HCT116 (cell line): ENCODE measurements around the gene CNDP2. TPM values are rescaled to one million over a fixed set of nuclear protein-coding genes. Genes with fewer than 3 reads are reported as not detected.

ENCODE experiments used
- ATAC-seq: fragments of 200-7000 bp; cut with Tn5 transposase; 2 replicates; pipeline ENCODE4 v1.9.1; 2020; ENCODE audit warnings: mild to moderate bottlenecking, moderate library complexity
- BruUV-seq: library from RNA; stranded (reverse); fragments of 400-500 nt; replicated peaks from 2 replicates; lab custom pipeline; 2021; lab: Mats Ljungman, UMichigan
- CTCF ChIA-PET: fragments of 300-600 bp; sonication (Branson Sonifier 250); formaldehyde crosslinking; loops from one replicate; lab custom pipeline; 2021; ENCODE audit warnings: antibody characterized with exemption; lab: Charles Lee
- POLR2A ChIA-PET: fragments of 300-600, 350-600 bp; sonication (Branson Sonifier 250); formaldehyde crosslinking; loops from one replicate; lab custom pipeline; 2021; ENCODE audit warnings: antibody characterized with exemption; lab: Charles Lee
- RAD21 ChIA-PET, 2 experiments: fragments of 300-600 bp; sonication (Branson Sonifier 250); formaldehyde crosslinking; loops; one replicate each; lab custom pipeline; 2023; ENCODE audit warnings: low total read pairs in 2 of 2; ENCODE audit not compliant: uncharacterized antibody in 2 of 2, unreplicated experiment in 2 of 2, low non-redundant PET in 1 of 2; lab: Charles Lee
- DNase-seq: peaks from one replicate; pipeline ENCODE4 v3.0.0-alpha.2; 2010; ENCODE audit warnings: low read depth, low spot score
- H2AFZ ChIP-seq: fragments of 200-600 bp; shearing (Covaris generic), sonication (generic); 2 replicates; pipeline ENCODE4 v1.6.1; 2017; ENCODE audit warnings: low read depth, mixed run types, mixed read lengths, antibody characterized with exemption, low read length; ENCODE audit not compliant: poor library complexity, severe bottlenecking
- H3K27ac ChIP-seq: 2 replicates; pipeline ENCODE4 v1.5.1; 2012; ENCODE audit warnings: low read depth, low read length
- H3K27me3 ChIP-seq: fragments of 200-600 bp; sonication (generic); 2 replicates; pipeline ENCODE4 v1.6.1; 2016; ENCODE audit warnings: mixed run types, low read length, mixed read lengths; ENCODE audit not compliant: insufficient read depth
- H3K36me3 ChIP-seq, 2 experiments: fragments of 200-500 bp in 1 of 2; fragments of 200-600 bp in 1 of 2; sonication (Bioruptor generic) in 1 of 2; sonication (generic) in 1 of 2; 2 replicates each; pipeline versions ENCODE4 v1.5.1 to v1.6.1; 2014 to 2016; ENCODE audit warnings: low read length in 2 of 2, inconsistent platforms in 1 of 2, mixed read lengths in 1 of 2, mixed run types in 1 of 2; ENCODE audit not compliant: insufficient read depth in 2 of 2, control insufficient read depth in 1 of 2
- H3K4me1 ChIP-seq, 2 experiments: fragments of 200-600 bp in 1 of 2; sonication (generic) in 1 of 2; 2 replicates each; pipeline versions ENCODE4 v1.5.1 to v1.6.1; 2012 to 2017; ENCODE audit warnings: low read length in 2 of 2, inconsistent platforms in 1 of 2, mild to moderate bottlenecking in 1 of 2, mixed read lengths in 1 of 2, mixed run types in 1 of 2, moderate library complexity in 1 of 2; ENCODE audit not compliant: insufficient read depth in 2 of 2, control insufficient read depth in 1 of 2
- H3K4me2 ChIP-seq: fragments of 200-600 bp; sonication (generic); 2 replicates; pipeline ENCODE4 v1.6.1; 2017; ENCODE audit warnings: mixed run types, low read length, mixed read lengths
- H3K4me3 ChIP-seq, 2 experiments: fragments of 200-600 bp in 1 of 2; sonication (generic) in 1 of 2; replicated peaks in 1 of 2; 2 replicates each; pipeline ENCODE4 v1.5.1; 2011 to 2016; ENCODE audit warnings: low read length in 2 of 2, control low read depth in 1 of 2, low read depth in 1 of 2, mild to moderate bottlenecking in 1 of 2, mixed read lengths in 1 of 2, mixed run types in 1 of 2
- H3K79me2 ChIP-seq: fragments of 200-600 bp; sonication (generic); 2 replicates; pipeline ENCODE4 v1.6.1; 2017; ENCODE audit warnings: mild to moderate bottlenecking, mixed run types, low read length, moderate library complexity, mixed read lengths; ENCODE audit not compliant: insufficient read depth
- H3K9ac ChIP-seq: fragments of 200-600 bp; sonication (generic); 2 replicates; pipeline ENCODE4 v1.6.1; 2016; ENCODE audit warnings: low read length, mixed read lengths
- H3K9me2 ChIP-seq: fragments of 200-600 bp; sonication (generic), shearing (Covaris generic); 2 replicates; pipeline ENCODE4 v1.6.1; 2017; ENCODE audit warnings: mixed run types, mild to moderate bottlenecking, moderate library complexity; ENCODE audit not compliant: insufficient read depth
- H3K9me3 ChIP-seq, 2 experiments: fragments of 200-500 bp in 1 of 2; fragments of 200-600 bp in 1 of 2; sonication (Bioruptor generic) in 1 of 2; sonication (generic) in 1 of 2; 2 replicates each; pipeline ENCODE4 v1.6.1; 2014 to 2017; ENCODE audit warnings: low read length in 2 of 2, mixed read lengths in 2 of 2, inconsistent platforms in 1 of 2, low read depth in 1 of 2, mild to moderate bottlenecking in 1 of 2, mixed run types in 1 of 2, moderate library complexity in 1 of 2; ENCODE audit not compliant: control insufficient read depth in 1 of 2, insufficient read depth in 1 of 2
- H4K20me1 ChIP-seq: fragments of 200-600 bp; sonication (generic), shearing (Covaris generic); 2 replicates; pipeline ENCODE4 v1.6.1; 2017; ENCODE audit warnings: mixed run types, mild to moderate bottlenecking, moderate library complexity; ENCODE audit not compliant: insufficient read depth
- CBX3 ChIP-seq: IDR thresholded peaks from 2 replicates; pipeline ENCODE4 v1.6.1; 2012; ENCODE audit warnings: low read depth
- ELF1 ChIP-seq: IDR thresholded peaks from 2 replicates; pipeline ENCODE4 v1.6.1; 2012; ENCODE audit warnings: low read depth, borderline replicate concordance
- intact Hi-C: fragments of 100-400 bp; cut with micrococcal nuclease; formaldehyde crosslinking; loops from 2 replicates; pipeline ENCODE4 v1.10.0; 2022
- total RNA-seq: library from RNA; stranded (reverse); gene quantifications from one replicate; pipeline ENCODE4 v1.2.1, GENCODE V29; 2021; ENCODE audit not compliant: unreplicated experiment
- TF ChIP-seq, protein P1 (sequence below): IDR thresholded peaks from 2 replicates; pipeline ENCODE4 v1.6.1; 2011; ENCODE audit warnings: mild to moderate bottlenecking, low read length, moderate library complexity; ENCODE audit not compliant: insufficient replicate concordance; ENCODE audit errors: extremely low read depth

The CNDP2 gene
- total RNA-seq, 1 experiment from 2014 or later: 112 TPM

GRCh38 chr18:74573053-74573452, 76.9 kb downstream of the CNDP2 start:
- H3K36me3 ChIP-seq: no peaks in the 10 kb centered on the region
- intact Hi-C loops: no loop called here
- no peak overlapping the region for H3K9ac ChIP-seq
- H3K4me3 ChIP-seq: no peak overlapping the region
- no peaks in the 10 kb centered on the region for H4K20me1 ChIP-seq
- no peak overlapping the region for H3K4me2 ChIP-seq
- no peak overlapping the region for H3K27ac ChIP-seq
- no TSS peak for BruUV-seq
- H2AFZ ChIP-seq: no peak overlapping the region
- ChIA-PET CTCF (no interaction called here), RAD21 (no interaction called here), POLR2A (no interaction called here)
- H3K9me2 ChIP-seq: no peaks in the 10 kb centered on the region
- no peaks in the 10 kb centered on the region for H3K79me2 ChIP-seq
- TF ChIP-seq, protein P1, sequence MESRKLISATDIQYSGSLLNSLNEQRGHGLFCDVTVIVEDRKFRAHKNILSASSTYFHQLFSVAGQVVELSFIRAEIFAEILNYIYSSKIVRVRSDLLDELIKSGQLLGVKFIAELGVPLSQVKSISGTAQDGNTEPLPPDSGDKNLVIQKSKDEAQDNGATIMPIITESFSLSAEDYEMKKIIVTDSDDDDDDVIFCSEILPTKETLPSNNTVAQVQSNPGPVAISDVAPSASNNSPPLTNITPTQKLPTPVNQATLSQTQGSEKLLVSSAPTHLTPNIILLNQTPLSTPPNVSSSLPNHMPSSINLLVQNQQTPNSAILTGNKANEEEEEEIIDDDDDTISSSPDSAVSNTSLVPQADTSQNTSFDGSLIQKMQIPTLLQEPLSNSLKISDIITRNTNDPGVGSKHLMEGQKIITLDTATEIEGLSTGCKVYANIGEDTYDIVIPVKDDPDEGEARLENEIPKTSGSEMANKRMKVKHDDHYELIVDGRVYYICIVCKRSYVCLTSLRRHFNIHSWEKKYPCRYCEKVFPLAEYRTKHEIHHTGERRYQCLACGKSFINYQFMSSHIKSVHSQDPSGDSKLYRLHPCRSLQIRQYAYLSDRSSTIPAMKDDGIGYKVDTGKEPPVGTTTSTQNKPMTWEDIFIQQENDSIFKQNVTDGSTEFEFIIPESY: no peak
- TF ChIP-seq ELF1 (no peak), CBX3 (no peak)
- no peaks in the 10 kb centered on the region for H3K4me1 ChIP-seq
- H3K9me3 ChIP-seq: no peaks in the 10 kb centered on the region
- DNase-seq: no peak
- H3K27me3 ChIP-seq: peaks cover 33% of the 10 kb centered on the region
- ATAC-seq: no peak

Other genes with a start within 250 kb of the CNDP2 start
- gene CYB5A, start 204.4 kb upstream of the CNDP2 start, total RNA-seq: 37.7 TPM
- not detected for gene C18orf63, start 180.5 kb upstream of the CNDP2 start, total RNA-seq
- not detected for gene DIPK1C, start 39.1 kb upstream of the CNDP2 start, total RNA-seq
- not detected for gene CNDP1, start 38.1 kb downstream of the CNDP2 start, total RNA-seq
- gene ZNF407, start 101.5 kb downstream of the CNDP2 start, total RNA-seq: 7.6 TPM